Measurements from ENCODE around the gene GPR160.

DNA sequence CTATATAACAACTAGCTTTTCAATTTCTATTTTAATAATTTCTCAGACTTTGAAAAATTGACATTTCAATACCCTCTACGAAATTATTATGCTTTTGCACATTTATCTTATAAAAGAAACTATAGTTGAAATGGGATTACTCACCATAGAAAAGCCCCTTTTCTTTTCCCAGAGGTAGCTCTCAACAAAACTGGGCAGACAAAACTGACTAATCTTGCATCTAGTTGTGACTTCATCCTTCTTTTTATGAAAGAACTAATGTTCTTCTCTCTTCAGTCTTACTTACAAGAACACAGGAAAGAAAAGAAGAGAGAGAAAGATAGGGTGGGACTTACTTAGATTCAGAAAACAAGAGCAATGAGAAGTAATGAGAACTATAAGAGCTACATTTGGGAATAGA lies 61.0 kb downstream of the GPR160 start:
- TF ChIP-seq, protein P1, sequence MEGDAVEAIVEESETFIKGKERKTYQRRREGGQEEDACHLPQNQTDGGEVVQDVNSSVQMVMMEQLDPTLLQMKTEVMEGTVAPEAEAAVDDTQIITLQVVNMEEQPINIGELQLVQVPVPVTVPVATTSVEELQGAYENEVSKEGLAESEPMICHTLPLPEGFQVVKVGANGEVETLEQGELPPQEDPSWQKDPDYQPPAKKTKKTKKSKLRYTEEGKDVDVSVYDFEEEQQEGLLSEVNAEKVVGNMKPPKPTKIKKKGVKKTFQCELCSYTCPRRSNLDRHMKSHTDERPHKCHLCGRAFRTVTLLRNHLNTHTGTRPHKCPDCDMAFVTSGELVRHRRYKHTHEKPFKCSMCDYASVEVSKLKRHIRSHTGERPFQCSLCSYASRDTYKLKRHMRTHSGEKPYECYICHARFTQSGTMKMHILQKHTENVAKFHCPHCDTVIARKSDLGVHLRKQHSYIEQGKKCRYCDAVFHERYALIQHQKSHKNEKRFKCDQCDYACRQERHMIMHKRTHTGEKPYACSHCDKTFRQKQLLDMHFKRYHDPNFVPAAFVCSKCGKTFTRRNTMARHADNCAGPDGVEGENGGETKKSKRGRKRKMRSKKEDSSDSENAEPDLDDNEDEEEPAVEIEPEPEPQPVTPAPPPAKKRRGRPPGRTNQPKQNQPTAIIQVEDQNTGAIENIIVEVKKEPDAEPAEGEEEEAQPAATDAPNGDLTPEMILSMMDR (IDR thresholded peaks at IDR 0.05), result no peak
- no peak for TF ChIP-seq POLR2A (IDR thresholded peaks at IDR 0.05)

Measured in adrenal gland (tissue), 5 donors.